ENCODE measurements around the gene FBXO42.

Gene FBXO42

DNA sequence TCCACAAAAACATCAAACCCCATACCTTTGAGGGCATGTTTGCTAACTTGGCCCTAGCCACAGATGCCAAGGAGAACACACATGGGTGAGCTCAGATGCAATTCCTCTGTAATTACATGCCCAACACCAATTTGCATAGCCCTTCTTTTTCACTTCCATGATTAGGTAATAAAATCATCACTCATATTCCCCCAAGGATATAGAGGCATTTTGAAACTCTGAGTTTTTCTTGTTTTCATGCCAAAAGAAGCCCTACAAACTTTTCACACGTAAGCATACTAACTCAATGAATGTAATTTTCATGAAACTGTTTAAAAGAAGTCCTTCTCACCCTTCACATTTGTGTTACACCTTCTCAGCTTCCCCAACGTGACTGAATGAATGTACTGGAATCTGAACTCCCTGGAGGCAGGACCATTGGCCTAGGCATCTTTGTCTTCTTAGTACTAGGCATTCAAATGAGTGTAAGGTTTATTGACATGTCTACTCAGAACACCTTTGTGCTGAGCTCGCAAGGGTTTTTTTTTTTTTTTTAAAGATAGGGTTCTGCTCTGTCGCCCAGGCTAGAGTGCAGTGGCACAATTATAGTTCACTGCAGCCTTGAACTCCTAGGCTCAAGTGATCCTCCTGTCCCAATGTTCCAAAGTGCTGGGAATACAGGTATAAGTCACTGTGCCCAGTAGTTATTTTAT is 31.0 kb downstream of the FBXO42 start:
- DNase-seq = no peak

DNA sequence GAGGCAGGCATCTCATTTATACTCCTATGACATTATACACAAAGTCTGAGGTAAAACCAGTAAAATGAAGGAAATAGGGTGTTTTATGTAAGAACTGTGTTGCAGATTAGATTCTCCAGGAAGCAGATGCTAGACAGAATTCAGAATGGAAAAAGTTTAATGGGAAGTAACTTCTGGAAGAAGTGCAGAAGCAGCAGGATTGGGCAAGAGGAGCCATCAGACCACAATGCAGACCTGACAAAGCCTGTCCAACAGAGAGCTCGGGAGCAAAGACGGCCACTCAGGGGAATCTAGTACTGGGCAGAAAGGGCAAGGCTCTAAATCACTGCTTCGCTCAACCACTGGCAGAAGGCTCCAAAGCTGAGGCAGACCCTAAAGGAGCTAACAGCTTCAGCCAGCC is 33.7 kb downstream of the FBXO42 start:
- no peak for DNase-seq

DNA sequence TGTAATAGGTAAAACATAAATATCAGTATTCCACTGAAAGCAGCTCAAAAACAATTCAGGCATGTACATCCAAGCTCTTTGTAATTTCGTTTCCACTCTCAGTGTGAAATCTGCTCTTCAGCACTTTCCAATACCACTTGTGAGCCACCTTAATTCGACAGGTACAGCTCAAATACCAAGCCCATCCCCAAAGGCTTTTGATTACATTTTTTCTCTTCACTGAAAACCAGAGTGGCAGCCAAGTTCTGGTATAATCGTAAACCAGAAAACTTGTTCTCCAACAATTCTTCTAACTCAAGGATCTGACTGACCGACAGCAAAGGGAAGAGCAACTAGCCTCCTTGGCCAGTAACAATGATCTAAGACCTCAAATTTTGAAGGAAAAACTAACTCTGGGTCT is 36.8 kb downstream of the FBXO42 start:
- DNase-seq = no peak

GRCh38 chr1:16307222-16307621 is 45.1 kb downstream of the FBXO42 start:
- no peak for DNase-seq

- no peak for DNase-seq
Observed at GRCh38 chr1:16302709-16303627, 49.3 kb downstream of the FBXO42 start.

DNA sequence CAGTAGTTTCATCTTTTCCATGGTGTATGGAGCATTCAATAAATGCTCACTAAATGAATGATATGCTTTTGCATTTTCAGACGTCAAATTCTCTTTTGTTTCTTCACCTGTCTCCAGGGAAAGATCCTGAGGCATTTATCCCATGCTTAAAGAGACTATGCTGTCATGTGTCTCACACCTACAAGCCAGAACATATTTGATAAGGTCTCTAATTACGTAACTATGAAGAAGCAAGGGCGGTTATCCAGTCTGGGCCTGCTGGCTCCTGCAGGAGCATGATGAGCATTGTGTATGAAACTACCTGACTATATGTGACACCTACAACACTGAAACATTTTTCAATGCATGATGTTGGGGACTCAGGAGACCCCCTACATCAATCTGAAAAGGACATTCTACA is 51.8 kb downstream of the FBXO42 start:
- DNase-seq = no peak

DNA sequence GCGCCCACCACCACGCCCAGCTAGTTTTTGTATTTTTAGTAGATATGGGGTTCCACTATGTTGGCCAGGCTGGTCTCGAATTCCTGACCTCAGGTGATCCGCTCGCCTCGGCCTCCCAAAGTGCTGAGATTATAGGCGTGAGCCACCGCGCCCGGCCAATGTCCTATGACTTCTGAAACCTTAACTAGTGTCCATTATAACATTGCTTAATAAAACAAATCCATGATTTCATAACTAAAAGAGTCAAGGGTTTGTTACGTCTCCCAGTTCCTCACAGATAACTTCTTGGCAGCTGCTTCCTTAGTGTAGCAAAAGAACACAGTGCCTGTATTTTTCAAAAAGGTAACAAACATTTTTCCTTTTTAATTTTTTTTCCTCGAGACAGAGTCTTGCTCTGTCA is 53.6 kb downstream of the FBXO42 start:
- DNase-seq = no peak

- DNase-seq = no peak
Observed at GRCh38 chr1:16296643-16297042, 55.6 kb downstream of the FBXO42 start.

DNA sequence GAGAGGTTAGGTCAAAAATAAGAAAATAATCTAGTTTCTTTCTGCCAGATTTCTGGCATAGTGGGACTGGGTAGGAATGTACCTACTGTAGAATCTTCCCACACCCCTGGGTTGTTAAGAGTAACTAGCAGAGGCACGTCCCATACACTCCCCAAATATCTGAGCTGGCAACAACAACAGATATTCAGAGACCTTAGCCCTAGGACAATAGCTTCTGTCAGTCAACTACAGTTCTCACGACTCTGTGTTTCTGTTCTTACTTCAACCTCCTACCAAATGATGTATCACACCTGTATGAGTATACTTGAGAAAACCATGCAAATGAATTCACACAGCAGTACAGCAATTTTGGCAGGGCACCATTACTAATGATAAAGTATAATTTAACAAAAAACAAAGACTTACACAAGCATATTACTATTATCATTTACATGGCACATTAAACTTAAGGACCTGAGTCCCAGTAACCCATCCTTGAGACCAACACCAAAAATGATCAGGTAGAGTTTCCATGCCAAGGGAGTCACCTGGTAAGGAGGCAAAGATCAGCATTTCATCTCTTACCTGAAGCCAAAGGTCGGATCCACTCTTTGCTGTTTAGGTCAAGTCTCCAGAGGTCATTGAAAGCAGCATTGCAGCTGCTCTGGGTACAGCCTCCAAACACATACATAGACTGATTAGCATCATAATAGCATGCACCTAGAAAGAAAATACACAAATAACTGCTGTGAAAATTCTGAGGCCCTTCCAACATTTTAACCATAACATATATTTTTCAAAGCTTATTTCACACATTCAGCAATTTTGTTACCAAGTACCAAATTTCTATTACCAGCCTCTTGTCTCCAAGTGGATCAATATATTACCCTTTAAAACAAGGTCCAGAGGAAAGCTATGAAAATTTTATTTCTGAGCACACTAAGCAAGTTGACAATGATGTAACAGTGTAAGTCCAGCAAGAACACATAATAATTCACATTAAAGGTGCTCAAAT is 57.8 kb downstream of the FBXO42 start:
- DNase-seq = no peak

DNA sequence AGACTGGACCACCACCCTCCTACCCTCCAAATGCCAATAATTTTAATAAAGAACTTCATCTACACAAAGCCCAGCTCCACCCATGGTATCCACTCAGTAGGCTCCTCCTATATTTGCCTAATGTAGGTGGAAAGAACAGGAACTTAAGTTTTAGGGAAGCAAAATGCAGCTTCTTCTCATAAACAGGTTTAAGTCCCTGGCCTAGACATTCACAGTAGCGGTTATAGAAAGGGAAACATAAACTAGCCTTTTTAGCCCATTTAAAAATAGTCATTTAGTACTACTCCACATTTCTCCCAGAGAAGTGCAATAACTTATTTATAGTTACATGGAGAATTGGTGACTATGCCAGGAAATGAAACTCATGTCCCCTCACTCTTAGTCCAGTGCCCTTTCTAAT is 58.7 kb downstream of the FBXO42 start:
- no peak for DNase-seq

GRCh38 chr1:16292739-16293138 is 59.5 kb downstream of the FBXO42 start:
- DNase-seq = no peak

GRCh38 chr1:16289959-16290358 is 62.3 kb downstream of the FBXO42 start:
- no peak for DNase-seq

- DNase-seq = no peak
Observed at GRCh38 chr1:16286122-16286521, 66.2 kb downstream of the FBXO42 start.

DNA sequence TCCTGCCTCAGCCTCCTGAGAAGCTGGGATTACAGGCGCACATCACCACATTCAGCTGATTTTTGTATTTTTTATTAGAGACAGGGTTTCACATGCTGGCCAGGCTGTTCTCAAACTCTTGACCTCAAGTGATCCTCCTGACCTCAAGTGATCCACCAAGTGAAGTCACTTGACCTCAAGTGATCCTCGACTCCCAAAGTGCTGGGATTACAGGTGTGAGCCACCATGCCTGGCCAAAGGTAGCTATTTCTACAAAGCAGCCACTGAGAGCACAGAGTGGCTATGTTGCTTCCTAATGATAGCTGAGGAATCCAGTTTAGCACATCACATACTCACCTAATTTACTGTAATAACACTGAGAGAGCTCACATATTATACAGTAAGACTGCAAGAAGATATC is 70.5 kb downstream of the FBXO42 start:
- no peak for DNase-seq

DNA sequence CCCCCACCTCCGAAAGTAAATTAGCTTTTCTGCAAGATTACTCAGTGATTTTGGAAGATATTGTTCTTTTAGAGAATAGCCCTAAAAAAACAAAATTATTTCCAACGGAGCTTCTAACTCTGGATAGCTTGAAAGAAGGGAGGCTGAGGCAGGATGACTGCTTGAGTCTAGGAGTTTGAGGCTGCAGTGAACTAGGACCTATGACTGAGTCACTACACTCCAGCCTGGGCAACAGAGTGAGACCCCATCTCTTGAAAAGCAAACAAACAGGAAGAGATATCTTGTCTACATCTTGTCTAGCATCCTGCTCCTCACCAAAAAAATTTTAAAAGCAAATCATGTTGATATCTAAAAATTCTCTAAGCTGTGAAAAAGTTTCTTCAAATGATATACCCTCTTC is 73.1 kb downstream of the FBXO42 start:
- DNase-seq = no peak

- no peak for DNase-seq
Observed at GRCh38 chr1:16276302-16277030, 75.8 kb downstream of the FBXO42 start.

GRCh38 chr1:16275591-16275990 is 76.7 kb downstream of the FBXO42 start:
- no peak for DNase-seq

DNA sequence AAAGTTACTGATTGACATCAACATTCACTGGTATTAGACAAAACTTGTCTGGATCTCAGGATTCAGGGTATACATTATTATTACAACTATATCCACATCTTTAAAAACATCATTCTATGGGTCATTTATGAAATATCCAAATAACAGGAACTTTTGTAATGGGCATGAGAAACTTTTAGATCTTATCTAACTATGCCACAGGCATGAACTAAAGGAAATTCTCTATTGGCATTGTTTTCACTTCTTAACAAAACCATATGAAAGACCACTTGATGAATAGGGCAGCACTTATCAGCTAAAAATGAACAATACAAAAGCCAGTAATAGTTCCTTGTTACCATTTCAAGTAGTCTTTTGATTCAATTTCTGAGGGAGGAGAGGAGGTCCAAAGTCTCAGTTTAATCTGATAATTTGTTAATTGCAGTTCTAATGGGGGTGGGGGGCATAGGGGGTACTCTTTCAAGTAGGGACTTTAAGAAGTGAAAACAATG is 84.5 kb downstream of the FBXO42 start:
- no peak for DNase-seq

DNA sequence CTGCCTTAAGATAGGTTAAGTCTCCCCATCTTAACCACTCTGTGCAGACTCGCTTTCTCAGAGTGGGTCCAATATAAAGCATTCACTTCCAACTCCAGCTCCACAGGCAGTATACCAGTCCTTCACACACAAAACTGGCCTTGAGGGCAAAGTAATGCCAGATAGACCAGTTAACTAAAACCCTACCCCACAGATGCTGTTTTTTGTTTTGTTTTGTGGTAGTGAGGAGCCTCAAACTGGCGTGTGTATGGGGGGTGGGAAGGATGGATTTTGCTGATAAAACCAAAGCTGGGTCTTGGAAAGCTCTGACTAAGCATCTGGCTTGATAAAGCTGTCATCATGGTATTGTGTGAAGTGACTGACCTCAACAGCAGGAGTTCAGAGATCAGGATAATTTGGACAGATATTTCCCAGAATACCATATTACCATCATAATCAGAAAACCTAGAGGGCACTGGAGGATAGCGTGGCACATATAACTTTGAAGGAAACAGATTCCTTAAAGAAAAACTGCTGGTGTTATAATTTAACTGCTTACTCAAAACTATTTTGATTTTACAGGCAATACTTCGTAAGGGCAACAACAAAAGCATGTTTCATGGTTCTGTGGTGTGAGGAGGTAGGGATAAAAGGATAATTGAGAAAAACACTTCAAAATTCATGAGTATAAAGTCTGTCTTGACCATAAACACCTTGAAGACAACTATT is 85.7 kb downstream of the FBXO42 start:
- DNase-seq = no peak

- DNase-seq = no peak
Observed at GRCh38 chr1:16262067-16262466, 90.2 kb downstream of the FBXO42 start.

DNA sequence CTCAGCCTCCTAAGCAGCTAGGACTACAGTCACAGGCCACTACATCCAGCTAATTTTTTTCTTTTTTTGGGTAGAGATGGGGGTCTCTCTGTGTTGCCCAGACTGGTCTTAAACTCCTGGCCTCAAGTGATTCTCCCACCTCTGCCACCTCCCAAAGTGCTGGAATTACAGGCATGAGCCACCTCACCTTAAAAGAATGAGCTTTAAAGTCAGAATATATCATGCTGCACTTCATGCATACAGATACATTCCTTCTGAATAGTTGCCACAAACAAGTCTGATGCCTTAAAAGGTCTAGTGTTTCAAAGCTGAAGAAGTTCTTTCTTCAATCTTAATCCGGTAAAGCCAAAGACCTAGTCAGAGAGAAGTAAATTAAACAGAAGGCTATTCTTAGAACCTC is 91.5 kb downstream of the FBXO42 start:
- DNase-seq = no peak

Measured in CD4-positive, alpha-beta T cell treated with Interleukin-6 for 4 hours (primary cell).